Cardiac ventricle fibroblast (primary cell): ENCODE data around the gene DNAJC19. TPM values are rescaled to one million over a fixed set of nuclear protein-coding genes. Genes with fewer than 3 reads are reported as not detected.

Experiments
- total RNA-seq: library from RNA; depleted of rRNA; stranded (reverse); fragments of >200 nt; gene quantifications from 2 replicates; pipeline ENCODE4 v1.2.3, GENCODE V29; 2015

DNAJC19 gene
- 11.2 and 17.3 TPM in 2 replicates for total RNA-seq

GRCh38 chr3:180989291-180990163 is at the start of gene DNAJC19:
TSS of gene DNAJC19 (minus strand) at chr3:180989736. CDS start at chr3:180989602, 134 bp downstream.

Other genes starting within 250 kb of the DNAJC19 start
- 100 and 102 TPM in 2 replicates for gene FXR1, start 77.1 kb downstream of the DNAJC19 start, total RNA-seq